ENCODE data around the gene STAT3. TPM values are rescaled to one million over a fixed set of nuclear protein-coding genes. Genes with fewer than 3 reads are reported as not detected.
"Not testable (repeated sequence)": the region's sequence is repeated elsewhere in the genome, so short reads cannot be mapped to it uniquely, and the experiment has no call there.

The STAT3 gene
- polyA plus RNA-seq, 1 of the 3 experiments (the other 2 are of a cell fraction), result 35.7 TPM

GRCh38 chr17:42372142-42372541 lies 16.1 kb downstream of the STAT3 start:
- POLR2A ChIA-PET, result no interaction called here
- Histone ChIP-seq H3F3A (replicated peaks; ENCODE audit: insufficient read depth) (peaks cover 10% of the 10 kb centered on the region), H3K9me2 (no peaks in the 10 kb centered on the region), H2AFZ (ENCODE audit: low read depth) (no peak overlapping the region), H3K27ac (ENCODE audit: low read depth in 2 of 2, low read length in 1 of 2) (no peak overlapping the region), H4K20me1 (ENCODE audit: insufficient read depth) (peaks cover 49% of the 10 kb centered on the region), H3K36me3 (replicated peaks in 1 of 2; ENCODE audit: control insufficient read depth in 1 of 2, insufficient read depth in 2 of 2, low read length in 1 of 2) (peaks cover 0 to 3% of the 10 kb centered on the region in 2 experiments), H3K4me3 (ENCODE audit: low read depth in 2 of 2, low read length in 1 of 2) (no peak overlapping the region), H3K9ac (no peak overlapping the region), H3K79me2 (ENCODE audit: insufficient read depth) (peaks cover 99% of the 10 kb centered on the region), H3K27me3 (ENCODE audit: insufficient read depth) (no peaks in the 10 kb centered on the region), H3K4me2 (no peak overlapping the region), H3K9me3 (no peaks in the 10 kb centered on the region), H3K4me1 (ENCODE audit: control insufficient read depth in 1 of 2, insufficient read depth in 2 of 2, low read depth in 1 of 2, low read length in 1 of 2) (no peaks in the 10 kb centered on the region)
- TF ChIP-seq SIN3A (IDR thresholded peaks at IDR 0.05; ENCODE audit: borderline replicate concordance, low read depth, low read length) (no peak), TEAD4 (IDR thresholded peaks at IDR 0.05; ENCODE audit: borderline replicate concordance, insufficient read depth) (no peak), FOXJ3 (CRISPR knock-in tag; IDR thresholded peaks at IDR 0.05) (no peak), POLR2AphosphoS5 (IDR thresholded peaks at IDR 0.05; ENCODE audit: low read depth, low read length) (no peak), ZBTB33 (IDR thresholded peaks at IDR 0.05; ENCODE audit: borderline replicate concordance, low read depth) (no peak), FOXM1 (IDR thresholded peaks at IDR 0.05; ENCODE audit: low read depth) (no peak), NRF1 (IDR thresholded peaks at IDR 0.05; ENCODE audit: low read depth, low read length) (no peak), TAF1 (IDR thresholded peaks at IDR 0.05; ENCODE audit: borderline replicate concordance, low read depth, low read length) (no peak), RAD21 (IDR thresholded peaks at IDR 0.05; ENCODE audit: low read length) (no peak), CTCF (IDR thresholded peaks at IDR 0.05) (no peak), MEF2A (IDR thresholded peaks at IDR 0.05; ENCODE audit: borderline replicate concordance, low read depth) (no peak), GABPA (IDR thresholded peaks at IDR 0.05; ENCODE audit: low read depth) (no peak), YY1 (IDR thresholded peaks at IDR 0.05; ENCODE audit: low read depth) (no peak), FOSL2 (IDR thresholded peaks at IDR 0.05; ENCODE audit: borderline replicate concordance, low read depth) (no peak)
- TF ChIP-seq, protein P1, sequence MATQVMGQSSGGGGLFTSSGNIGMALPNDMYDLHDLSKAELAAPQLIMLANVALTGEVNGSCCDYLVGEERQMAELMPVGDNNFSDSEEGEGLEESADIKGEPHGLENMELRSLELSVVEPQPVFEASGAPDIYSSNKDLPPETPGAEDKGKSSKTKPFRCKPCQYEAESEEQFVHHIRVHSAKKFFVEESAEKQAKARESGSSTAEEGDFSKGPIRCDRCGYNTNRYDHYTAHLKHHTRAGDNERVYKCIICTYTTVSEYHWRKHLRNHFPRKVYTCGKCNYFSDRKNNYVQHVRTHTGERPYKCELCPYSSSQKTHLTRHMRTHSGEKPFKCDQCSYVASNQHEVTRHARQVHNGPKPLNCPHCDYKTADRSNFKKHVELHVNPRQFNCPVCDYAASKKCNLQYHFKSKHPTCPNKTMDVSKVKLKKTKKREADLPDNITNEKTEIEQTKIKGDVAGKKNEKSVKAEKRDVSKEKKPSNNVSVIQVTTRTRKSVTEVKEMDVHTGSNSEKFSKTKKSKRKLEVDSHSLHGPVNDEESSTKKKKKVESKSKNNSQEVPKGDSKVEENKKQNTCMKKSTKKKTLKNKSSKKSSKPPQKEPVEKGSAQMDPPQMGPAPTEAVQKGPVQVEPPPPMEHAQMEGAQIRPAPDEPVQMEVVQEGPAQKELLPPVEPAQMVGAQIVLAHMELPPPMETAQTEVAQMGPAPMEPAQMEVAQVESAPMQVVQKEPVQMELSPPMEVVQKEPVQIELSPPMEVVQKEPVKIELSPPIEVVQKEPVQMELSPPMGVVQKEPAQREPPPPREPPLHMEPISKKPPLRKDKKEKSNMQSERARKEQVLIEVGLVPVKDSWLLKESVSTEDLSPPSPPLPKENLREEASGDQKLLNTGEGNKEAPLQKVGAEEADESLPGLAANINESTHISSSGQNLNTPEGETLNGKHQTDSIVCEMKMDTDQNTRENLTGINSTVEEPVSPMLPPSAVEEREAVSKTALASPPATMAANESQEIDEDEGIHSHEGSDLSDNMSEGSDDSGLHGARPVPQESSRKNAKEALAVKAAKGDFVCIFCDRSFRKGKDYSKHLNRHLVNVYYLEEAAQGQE (IDR thresholded peaks at IDR 0.05; ENCODE audit: low read depth, low read length), result no peak
- TF ChIP-seq, protein P2, sequence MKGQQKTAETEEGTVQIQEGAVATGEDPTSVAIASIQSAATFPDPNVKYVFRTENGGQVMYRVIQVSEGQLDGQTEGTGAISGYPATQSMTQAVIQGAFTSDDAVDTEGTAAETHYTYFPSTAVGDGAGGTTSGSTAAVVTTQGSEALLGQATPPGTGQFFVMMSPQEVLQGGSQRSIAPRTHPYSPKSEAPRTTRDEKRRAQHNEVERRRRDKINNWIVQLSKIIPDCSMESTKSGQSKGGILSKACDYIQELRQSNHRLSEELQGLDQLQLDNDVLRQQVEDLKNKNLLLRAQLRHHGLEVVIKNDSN (IDR thresholded peaks at IDR 0.05; ENCODE audit: borderline replicate concordance, low read depth), result no peak
- CTCF ChIA-PET, result no interaction called here
- no peak for DNase-seq

- H3K36me3 ChIP-seq (replicated peaks in 1 of 2; ENCODE audit: control insufficient read depth in 1 of 2, insufficient read depth in 2 of 2, low read length in 1 of 2); H3K4me1 ChIP-seq (ENCODE audit: control insufficient read depth in 1 of 2, insufficient read depth in 2 of 2, low read depth in 1 of 2, low read length in 1 of 2); DNase-seq; H3K9ac ChIP-seq; H3K9me2 ChIP-seq; H2AFZ ChIP-seq (ENCODE audit: low read depth); H3K27ac ChIP-seq (ENCODE audit: low read depth in 2 of 2, low read length in 1 of 2); H3K9me3 ChIP-seq; H3K27me3 ChIP-seq (ENCODE audit: insufficient read depth); H3K4me2 ChIP-seq; H3K4me3 ChIP-seq (ENCODE audit: low read depth in 2 of 2, low read length in 1 of 2); POLR2A ChIA-PET: not testable (repeated sequence)
- 81% methylated on average over 11 of the region's 12 CpGs for WGBS (ENCODE audit: low lambda C conversion rate)
- CTCF ChIA-PET, result interaction anchor here (1.1 kb wide), 1 partner anchor 34 kb away, joined by 3 read pairs; no protein-coding TSS in a partner anchor
- Histone ChIP-seq H4K20me1 (ENCODE audit: insufficient read depth) (peaks cover 57% of the 10 kb centered on the region), H3K79me2 (ENCODE audit: insufficient read depth) (peaks cover 93% of the 10 kb centered on the region), H3F3A (replicated peaks; ENCODE audit: insufficient read depth) (peaks cover 29% of the 10 kb centered on the region)
These were observed 19.3 kb downstream of the STAT3 start for GRCh38 chr17:42368797-42369561.
